NCI-H1105 treated with DMSO at 0.1 percent for 48 hours (cell line): Measurements from ENCODE around the gene ARSH.
"Not testable (repeated sequence)": the region's sequence is repeated elsewhere in the genome, so short reads cannot be mapped to it uniquely, and the experiment has no call there.

Source experiments
- DNase-seq: peaks from one replicate; lab custom pipeline; 2025; lab: John Stamatoyannopoulos, UW

Gene ARSH

DNA sequence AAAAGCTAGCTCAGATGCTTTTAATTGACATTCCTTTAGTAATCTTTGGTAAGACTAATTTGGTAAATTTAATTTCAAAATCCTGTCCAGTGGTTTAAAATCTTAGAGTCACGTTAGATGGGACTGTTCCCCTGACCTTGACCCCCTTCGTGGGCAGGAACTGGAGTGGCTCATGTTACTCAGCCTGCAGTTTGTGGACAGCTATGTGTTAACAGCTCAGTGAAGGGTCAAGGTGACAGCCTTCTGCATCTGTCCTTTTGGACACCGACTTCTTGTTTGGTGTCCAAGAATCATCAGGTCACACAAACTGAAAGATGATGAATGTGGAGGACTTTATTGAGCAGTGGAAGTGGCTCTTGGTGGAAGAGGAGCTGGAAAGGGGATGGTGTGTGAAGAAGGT lies 37.9 kb downstream of the ARSH start:
- no peak for DNase-seq

DNA sequence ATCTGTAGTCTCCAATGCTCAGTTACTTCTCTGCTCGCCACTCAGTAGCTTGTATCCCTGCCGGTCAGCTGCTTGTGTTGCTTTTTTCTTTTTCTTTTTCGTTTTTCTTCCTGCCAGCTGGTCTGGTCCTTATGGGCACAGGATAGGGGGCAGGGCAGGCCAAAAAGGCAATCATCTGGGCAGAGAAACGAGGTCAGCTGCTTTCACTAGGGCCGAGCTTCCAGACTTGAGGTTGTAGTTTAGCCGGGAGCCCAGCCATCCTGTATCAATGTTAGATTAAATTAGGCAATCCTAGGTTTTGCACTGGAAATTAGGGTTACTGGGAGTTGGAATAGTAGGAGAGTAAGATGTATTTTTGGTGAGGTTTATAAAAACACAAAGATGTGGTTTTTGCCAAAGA lies 38.3 kb downstream of the ARSH start:
- DNase-seq, result no peak

DNA sequence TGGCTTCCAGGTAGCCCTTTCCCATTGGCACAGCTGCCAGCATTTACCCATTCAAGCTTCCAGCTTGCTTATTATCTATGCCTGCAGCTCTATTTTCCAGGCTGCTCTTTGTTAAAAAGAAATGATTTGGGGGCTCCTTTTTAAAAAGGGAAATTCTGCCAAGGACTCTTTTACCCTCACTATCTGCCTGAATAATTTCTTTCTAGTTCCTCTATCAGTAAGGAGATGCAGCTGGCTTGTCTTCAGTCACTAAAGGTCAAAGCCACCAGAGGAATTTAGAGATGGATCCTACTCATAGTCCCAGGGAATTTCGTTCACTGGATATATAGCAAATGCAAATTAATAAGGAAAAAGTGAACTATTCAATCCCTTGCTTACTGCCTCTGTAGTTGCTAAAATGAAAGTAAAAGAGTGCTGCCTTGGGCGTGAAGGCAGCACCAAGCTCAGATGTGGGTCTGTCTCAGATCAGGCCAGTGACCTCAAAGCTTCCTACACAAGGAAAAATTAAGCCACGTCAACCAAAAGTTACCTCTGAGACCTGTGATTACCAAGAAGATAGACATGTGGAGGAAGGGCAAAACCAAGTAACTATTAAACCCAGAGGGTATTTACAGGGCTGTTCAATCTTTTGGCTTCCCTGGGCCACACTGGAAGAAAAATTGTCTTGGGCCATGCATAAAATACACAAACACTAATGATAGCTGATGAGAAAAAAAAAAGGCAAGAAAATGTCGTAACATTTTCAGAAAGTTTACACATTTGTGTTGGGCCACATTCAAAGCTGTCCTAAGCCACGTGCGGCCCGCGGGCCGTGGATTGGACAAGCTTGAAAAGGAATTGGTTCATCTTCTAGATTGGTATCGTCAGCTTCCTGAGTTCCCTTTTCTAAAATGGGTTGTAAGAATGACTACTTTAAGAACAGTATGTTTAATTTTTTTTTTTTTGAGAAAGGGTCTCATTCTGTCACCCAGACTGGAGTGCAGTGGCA lies 40.2 kb downstream of the ARSH start:
- no peak for DNase-seq

DNA sequence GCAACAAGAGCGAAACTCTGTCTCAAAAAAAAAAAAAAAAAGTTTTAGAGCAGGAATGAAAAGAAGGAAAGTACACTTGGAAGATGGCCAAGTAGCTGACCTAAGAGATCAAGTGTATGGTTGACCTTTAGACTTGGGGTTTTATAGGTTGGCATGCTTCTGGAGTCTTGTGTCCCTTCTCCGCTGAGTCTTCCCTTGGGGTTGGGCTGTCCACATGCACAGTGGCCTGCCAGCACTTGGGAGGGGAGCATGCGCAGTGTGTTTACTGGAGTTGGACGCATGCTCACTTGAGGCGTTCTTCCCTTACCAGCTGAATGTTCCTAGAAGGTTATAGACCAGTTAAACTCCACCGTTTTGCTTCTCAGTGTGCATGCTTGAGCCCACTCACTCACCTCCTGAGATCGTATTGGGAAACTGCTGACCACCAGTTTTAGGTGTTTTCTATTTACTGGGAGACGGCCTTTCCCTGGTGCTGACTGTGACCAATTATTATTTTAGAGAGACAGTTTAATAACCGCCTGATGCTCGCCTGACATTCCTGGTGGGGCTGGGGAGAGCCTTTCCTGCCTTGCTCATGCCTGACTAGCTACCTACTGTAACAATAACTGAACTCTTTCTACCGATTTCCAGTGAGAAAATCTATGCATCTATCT lies 44.3 kb downstream of the ARSH start:
- not testable (repeated sequence) for DNase-seq

DNA sequence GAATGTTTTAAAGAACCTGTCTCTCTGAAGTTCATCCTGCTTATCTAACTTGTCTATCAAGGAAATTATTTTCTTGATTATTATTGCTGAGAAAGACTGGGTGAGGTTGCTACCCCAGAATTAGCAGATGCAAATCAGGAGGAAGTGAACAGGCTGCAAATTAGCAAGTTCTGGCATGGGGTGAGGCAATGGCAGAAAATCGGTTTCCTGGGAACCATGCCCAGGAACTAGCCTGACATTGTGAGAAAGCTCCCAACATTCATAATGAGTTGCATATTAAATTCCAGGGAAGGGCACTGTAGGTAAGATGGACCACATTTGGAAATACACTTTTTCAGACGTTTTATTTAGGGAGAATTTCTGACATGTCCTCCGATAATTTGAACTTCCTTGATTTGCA lies 46.5 kb downstream of the ARSH start:
- DNase-seq, result no peak

DNA sequence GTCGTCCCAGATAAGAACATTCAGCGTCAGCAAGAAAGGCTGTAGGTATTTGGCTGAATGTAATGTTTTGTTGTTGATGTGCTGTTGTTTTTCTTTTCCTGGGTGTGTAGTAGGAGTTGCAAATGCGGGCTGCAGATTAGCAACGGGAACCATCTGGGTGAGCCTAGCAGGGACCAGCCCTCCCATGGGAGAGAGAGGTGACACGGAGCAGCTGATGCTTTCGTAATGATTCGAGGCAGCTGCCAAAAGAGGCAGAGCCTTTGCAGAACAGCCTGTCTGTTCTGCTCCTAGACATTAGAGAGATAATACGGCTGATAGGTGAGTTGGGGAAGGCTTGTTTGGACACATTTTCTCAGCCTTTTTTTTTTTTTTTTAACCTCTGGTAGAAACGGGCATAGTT lies 60.2 kb downstream of the ARSH start:
- DNase-seq, result no peak

DNA sequence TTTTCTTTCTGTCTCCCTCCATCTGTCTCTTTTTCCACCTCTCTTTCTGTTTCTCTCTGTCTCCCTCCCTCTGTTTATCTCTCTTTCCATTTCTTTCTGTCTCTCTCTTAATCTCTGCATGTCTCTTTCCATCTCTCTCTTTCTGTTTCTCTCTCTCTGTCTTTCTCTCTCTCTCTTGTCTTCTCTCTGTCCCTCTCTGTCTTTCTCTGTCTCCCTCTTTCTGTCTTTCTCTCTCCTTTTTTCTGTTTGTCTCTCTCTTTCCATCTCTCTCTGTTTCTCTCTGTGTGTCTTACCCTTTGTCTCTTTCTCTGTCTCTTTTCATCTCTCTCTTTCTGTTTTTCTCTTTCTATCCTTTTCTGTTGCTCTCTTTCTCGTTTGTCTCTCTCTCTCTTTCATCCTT lies 69.6 kb downstream of the ARSH start:
- DNase-seq, result no peak

DNA sequence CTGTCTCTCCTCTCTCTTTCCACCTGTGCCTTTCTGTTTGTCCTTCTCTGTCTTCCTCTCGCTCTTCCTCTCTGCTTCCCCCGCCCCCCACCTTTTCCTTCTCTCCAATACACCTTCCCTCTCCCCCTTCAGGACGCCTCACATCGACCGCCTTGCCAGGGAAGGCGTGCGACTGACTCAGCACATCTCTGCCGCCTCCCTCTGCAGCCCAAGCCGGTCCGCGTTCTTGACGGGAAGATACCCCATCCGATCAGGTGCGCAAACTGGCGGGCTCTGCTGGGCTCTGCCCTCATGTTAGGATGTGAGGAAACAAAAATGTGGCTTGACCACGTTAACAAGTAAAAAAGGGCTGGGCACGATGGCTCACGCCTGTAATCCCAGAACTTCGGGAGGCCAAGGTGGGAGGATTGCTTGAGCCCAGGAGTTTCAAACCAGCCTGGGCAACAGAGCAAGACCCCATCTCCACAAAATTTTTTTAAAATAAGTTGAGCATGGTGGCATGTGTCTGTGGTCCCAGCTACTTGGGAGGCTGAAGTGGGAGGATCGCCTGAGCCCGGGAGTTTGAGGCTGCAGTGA lies 70.2 kb downstream of the ARSH start:
- DNase-seq, result no peak
